NCI-H748 (cell line): Measurements from ENCODE around the gene IKBKG.
"Not testable (repeated sequence)": the region's sequence is repeated elsewhere in the genome, so short reads cannot be mapped to it uniquely, and the experiment has no call there.

Experiments used
- DNase-seq: peaks from one replicate; lab custom pipeline; 2025; ENCODE audit not compliant: unreplicated experiment; lab: John Stamatoyannopoulos, UW

Gene IKBKG

GRCh38 chrX:154603438-154604430 lies 56.3 kb downstream of the IKBKG start:
- no peak for DNase-seq

DNA sequence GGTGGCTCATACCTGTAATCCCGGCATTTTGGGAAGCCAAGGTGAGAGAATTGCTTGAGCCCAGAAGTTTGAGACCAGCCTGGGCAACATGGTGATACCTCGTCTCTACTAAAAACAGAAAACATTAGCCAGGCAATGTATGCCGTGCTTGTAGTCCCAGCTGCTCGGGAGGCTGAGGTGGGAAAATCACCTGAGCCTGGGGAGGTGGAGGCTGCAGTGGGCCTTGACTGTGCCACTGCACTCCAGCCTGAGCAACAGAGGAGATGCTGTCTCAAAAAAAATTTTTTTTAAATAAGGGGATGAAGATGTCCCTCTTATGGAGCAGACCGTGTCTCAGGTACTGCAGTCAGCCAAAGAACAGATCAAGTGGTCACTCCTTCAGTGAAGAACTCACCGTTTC lies 58.1 kb downstream of the IKBKG start:
- DNase-seq, result no peak

GRCh38 chrX:154607370-154607769 lies 60.0 kb downstream of the IKBKG start:
- peak; percentile 81 for DNase-seq

- DNase-seq, result not testable (repeated sequence)
Measured at GRCh38 chrX:154607976-154608375, 60.6 kb downstream of the IKBKG start.

GRCh38 chrX:154608823-154609222 lies 61.4 kb downstream of the IKBKG start:
- DNase-seq, result not testable (repeated sequence)

- not testable (repeated sequence) for DNase-seq
Measured at GRCh38 chrX:154611146-154611545, 63.7 kb downstream of the IKBKG start.

DNA sequence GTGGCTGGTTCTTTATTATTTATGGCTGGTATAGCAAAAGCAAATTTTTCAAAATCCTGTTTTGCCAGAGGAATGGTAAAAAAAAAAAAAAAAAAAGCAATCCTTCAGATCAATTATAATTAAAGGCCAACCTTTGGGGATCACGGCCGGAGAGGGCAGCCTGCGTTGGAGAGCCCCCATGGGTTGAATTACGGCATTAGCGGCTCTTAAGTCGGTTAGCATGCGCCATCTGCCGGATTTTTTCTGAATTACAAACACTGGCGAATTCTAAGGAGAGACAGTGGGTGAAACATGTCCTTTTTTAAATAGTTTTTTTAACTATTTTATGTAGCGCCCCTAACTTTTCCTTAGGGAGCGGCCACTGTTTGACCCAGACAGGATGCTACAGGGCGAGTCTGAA lies 66.2 kb downstream of the IKBKG start:
- not testable (repeated sequence) for DNase-seq
